GM23338 (cell line): ENCODE data around the gene ZBTB18. TPM values are rescaled to one million over a fixed set of nuclear protein-coding genes. Genes with fewer than 3 reads are reported as not detected.

Experiments used
- ATAC-seq: fragments of 200-7000 bp; cut with Tn5 transposase; 3 replicates; pipeline ENCODE4 v1.9.1; 2020
- DNase-seq: peaks from one replicate; pipeline ENCODE4 v3.0.0-alpha.2; 2015; ENCODE audit warnings: low spot score
- H2AFZ ChIP-seq: fragments of 200-600 bp; sonication (generic); 2 replicates; pipeline ENCODE4 v1.8.0; 2016; ENCODE audit warnings: antibody characterized with exemption, mild to moderate bottlenecking, moderate library complexity
- H3F3A ChIP-seq: fragments of 200-600 bp; sonication (generic); replicated peaks from 2 replicates; pipeline ENCODE4 v1.8.0; 2017; ENCODE audit warnings: antibody characterized with exemption, mixed run types, low read depth
- H3K27ac ChIP-seq: fragments of 200-600 bp; sonication (generic); 2 replicates; pipeline ENCODE4 v1.6.1; 2016; ENCODE audit warnings: low read depth
- H3K27me3 ChIP-seq: fragments of 200-600 bp; sonication (generic); 2 replicates; pipeline ENCODE4 v1.8.0; 2016; ENCODE audit warnings: mild to moderate bottlenecking, mixed run types, moderate library complexity; ENCODE audit not compliant: insufficient read depth
- H3K36me3 ChIP-seq: fragments of 200-600 bp; sonication (generic); 2 replicates; pipeline ENCODE4 v1.8.0; 2016; ENCODE audit warnings: mild to moderate bottlenecking; ENCODE audit not compliant: insufficient read depth
- H3K4me1 ChIP-seq: fragments of 200-600 bp; sonication (generic); 2 replicates; pipeline ENCODE4 v1.8.0; 2016; ENCODE audit warnings: mild to moderate bottlenecking, moderate library complexity; ENCODE audit not compliant: insufficient read depth
- H3K4me2 ChIP-seq: fragments of 200-600 bp; sonication (generic); 2 replicates; pipeline ENCODE4 v1.7.1; 2017; ENCODE audit warnings: mixed run types
- H3K4me3 ChIP-seq: fragments of 200-600 bp; sonication (generic); 2 replicates; pipeline ENCODE4 v1.6.1; 2016; ENCODE audit warnings: mixed run types
- H3K79me2 ChIP-seq: fragments of 200-600 bp; sonication (generic); replicated peaks from 2 replicates; pipeline ENCODE4 v1.8.0; 2017; ENCODE audit warnings: mild to moderate bottlenecking; ENCODE audit not compliant: insufficient read depth
- H3K9me2 ChIP-seq: fragments of 200-600 bp; sonication (generic); 2 replicates; pipeline ENCODE4 v1.8.0; 2017; ENCODE audit not compliant: insufficient read depth
- H4K20me1 ChIP-seq: fragments of 200-600 bp; sonication (generic); replicated peaks from 2 replicates; pipeline ENCODE4 v1.8.0; 2017; ENCODE audit warnings: mild to moderate bottlenecking; ENCODE audit not compliant: insufficient read depth
- H3K27ac Mint-ChIP-seq: 2 replicates; pipeline ENCODE4 v1.8.0; 2020; ENCODE audit warnings: inconsistent platforms, mild to moderate bottlenecking, moderate library complexity, mixed read lengths
- H3K27me3 Mint-ChIP-seq: 3 replicates; pipeline ENCODE4 v1.8.0; 2022; ENCODE audit warnings: low read depth, mild to moderate bottlenecking, moderate library complexity, mixed read lengths, inconsistent platforms; ENCODE audit not compliant: insufficient read depth, poor library complexity
- H3K36me3 Mint-ChIP-seq: 3 replicates; pipeline ENCODE4 v1.8.0; 2021; ENCODE audit warnings: low read depth, mild to moderate bottlenecking, inconsistent platforms, moderate library complexity, mixed read lengths
- H3K4me1 Mint-ChIP-seq: 3 replicates; pipeline ENCODE4 v1.8.0; 2020; ENCODE audit warnings: mild to moderate bottlenecking, inconsistent platforms, mixed read lengths
- H3K4me3 Mint-ChIP-seq: 3 replicates; pipeline ENCODE4 v1.8.0; 2021; ENCODE audit warnings: moderate library complexity, mild to moderate bottlenecking, inconsistent platforms, mixed read lengths
- H3K9me3 Mint-ChIP-seq: 3 replicates; pipeline ENCODE4 v1.8.0; 2020; ENCODE audit warnings: moderate library complexity, mild to moderate bottlenecking, inconsistent platforms, mixed read lengths
- CREB1 ChIP-seq: fragments of 250-450 bp; sonication (Bioruptor Pico); IDR thresholded peaks from 2 replicates; pipeline ENCODE4 v1.5.0; 2020; ENCODE audit warnings: low read depth, mild to moderate bottlenecking, moderate library complexity
- EZH2phosphoT487 ChIP-seq: fragments of 200-600 bp; sonication (generic); IDR thresholded peaks from one replicate; pipeline ENCODE4 v1.8.1; 2018; ENCODE audit warnings: antibody characterized with exemption; ENCODE audit not compliant: unreplicated experiment
- NANOG ChIP-seq: IDR thresholded peaks from 2 replicates; pipeline ENCODE4 v1.6.1; 2016; ENCODE audit warnings: antibody characterized with exemption, borderline replicate concordance
- POLR2AphosphoS5 ChIP-seq: IDR thresholded peaks from 2 replicates; pipeline ENCODE4 v1.6.1; 2016; ENCODE audit warnings: antibody characterized with exemption, low read depth
- REST ChIP-seq: IDR thresholded peaks from one replicate; pipeline ENCODE4 v1.6.1; 2018; ENCODE audit warnings: antibody characterized with exemption; ENCODE audit not compliant: unreplicated experiment
- STAT1 ChIP-seq: IDR thresholded peaks from one replicate; pipeline ENCODE4 v1.6.1; 2016; ENCODE audit warnings: antibody characterized with exemption; ENCODE audit not compliant: unreplicated experiment
- ZNF114 ChIP-seq: fragments of 250-450 bp; sonication (Bioruptor Pico); IDR thresholded peaks from 2 replicates; pipeline ENCODE4 v1.5.0; 2020; ENCODE audit warnings: mild to moderate bottlenecking, moderate library complexity
- ZNF331 ChIP-seq: fragments of 250-450 bp; sonication (Bioruptor Pico); IDR thresholded peaks from 2 replicates; pipeline ENCODE4 v1.5.0; 2020; ENCODE audit warnings: low read depth, mild to moderate bottlenecking, moderate library complexity
- polyA plus RNA-seq: library from polyadenylated mRNA; unstranded; fragments of >200 nt; fragmentation: Nextera tagmentation; extraction: Ambion mirVana; gene quantifications from 2 replicates; pipeline ENCODE4 v1.2.1, GENCODE V29; 2016
- total RNA-seq: library from RNA; depleted of rRNA; stranded (reverse); fragments of >200 nt; shearing (Covaris generic); gene quantifications from 2 replicates; pipeline ENCODE4 v1.2.3, GENCODE V29; 2014
- TF ChIP-seq, protein P1 (sequence below): IDR thresholded peaks from 2 replicates; pipeline ENCODE4 v1.6.1; 2016; ENCODE audit warnings: antibody characterized with exemption
- TF ChIP-seq, protein P2 (sequence below), 2 experiments: fragments of 200-600 bp in 1 of 2; sonication (generic) in 1 of 2; conservative IDR thresholded peaks; 2 replicates each; pipeline versions ENCODE4 v1.5.1 to v1.6.1; 2016 to 2017; ENCODE audit warnings: antibody characterized with exemption in 2 of 2, low read depth in 2 of 2, mild to moderate bottlenecking in 2 of 2, moderate library complexity in 1 of 2

The ZBTB18 gene
- total and polyA plus RNA-seq, 2 experiments from 2014 or later: 5.5 to 12.2 TPM

DNA sequence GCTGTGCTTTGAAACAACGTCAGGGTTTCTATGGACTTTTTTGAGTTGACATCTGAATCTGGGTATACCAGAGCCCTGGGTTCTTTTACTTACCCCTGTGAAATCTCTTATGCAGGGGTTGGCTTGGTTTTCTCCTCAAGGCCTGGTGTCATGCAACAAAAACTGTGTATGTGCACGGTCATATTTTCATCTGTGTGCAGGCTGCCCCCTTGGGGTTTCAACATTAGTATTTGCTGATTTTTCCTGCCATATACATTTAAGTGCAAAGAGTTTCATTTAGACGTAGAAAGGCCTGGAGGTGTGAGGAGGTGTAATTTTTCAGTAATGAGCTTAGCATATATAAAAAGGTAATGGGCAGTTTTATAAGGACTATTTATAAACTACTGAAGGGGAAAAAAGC is 22.0 kb upstream of the ZBTB18 start:
- Histone ChIP-seq H3F3A (no peaks in the 10 kb centered on the region), H3K79me2 (no peaks in the 10 kb centered on the region), H3K4me2 (no peak overlapping the region), H4K20me1 (no peaks in the 10 kb centered on the region), H3K9me2 (no peaks in the 10 kb centered on the region), H3K27ac (no peak overlapping the region), H3K4me3 (no peak overlapping the region), H2AFZ (no peak overlapping the region), H3K27me3 (no peaks in the 10 kb centered on the region), H3K4me1 (no peaks in the 10 kb centered on the region), H3K36me3 (no peaks in the 10 kb centered on the region)
- Mint-ChIP-seq H3K4me1 (no peaks in the 10 kb centered on the region), H3K4me3 (no peak overlapping the region), H3K9me3 (no peaks in the 10 kb centered on the region), H3K27ac (no peak overlapping the region), H3K27me3 (peaks cover 1% of the 10 kb centered on the region), H3K36me3 (no peaks in the 10 kb centered on the region)
- DNase-seq (no peak), ATAC-seq (no peak)
- TF ChIP-seq, protein P1, sequence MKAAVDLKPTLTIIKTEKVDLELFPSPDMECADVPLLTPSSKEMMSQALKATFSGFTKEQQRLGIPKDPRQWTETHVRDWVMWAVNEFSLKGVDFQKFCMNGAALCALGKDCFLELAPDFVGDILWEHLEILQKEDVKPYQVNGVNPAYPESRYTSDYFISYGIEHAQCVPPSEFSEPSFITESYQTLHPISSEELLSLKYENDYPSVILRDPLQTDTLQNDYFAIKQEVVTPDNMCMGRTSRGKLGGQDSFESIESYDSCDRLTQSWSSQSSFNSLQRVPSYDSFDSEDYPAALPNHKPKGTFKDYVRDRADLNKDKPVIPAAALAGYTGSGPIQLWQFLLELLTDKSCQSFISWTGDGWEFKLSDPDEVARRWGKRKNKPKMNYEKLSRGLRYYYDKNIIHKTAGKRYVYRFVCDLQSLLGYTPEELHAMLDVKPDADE: no peak
- TF ChIP-seq, protein P2, sequence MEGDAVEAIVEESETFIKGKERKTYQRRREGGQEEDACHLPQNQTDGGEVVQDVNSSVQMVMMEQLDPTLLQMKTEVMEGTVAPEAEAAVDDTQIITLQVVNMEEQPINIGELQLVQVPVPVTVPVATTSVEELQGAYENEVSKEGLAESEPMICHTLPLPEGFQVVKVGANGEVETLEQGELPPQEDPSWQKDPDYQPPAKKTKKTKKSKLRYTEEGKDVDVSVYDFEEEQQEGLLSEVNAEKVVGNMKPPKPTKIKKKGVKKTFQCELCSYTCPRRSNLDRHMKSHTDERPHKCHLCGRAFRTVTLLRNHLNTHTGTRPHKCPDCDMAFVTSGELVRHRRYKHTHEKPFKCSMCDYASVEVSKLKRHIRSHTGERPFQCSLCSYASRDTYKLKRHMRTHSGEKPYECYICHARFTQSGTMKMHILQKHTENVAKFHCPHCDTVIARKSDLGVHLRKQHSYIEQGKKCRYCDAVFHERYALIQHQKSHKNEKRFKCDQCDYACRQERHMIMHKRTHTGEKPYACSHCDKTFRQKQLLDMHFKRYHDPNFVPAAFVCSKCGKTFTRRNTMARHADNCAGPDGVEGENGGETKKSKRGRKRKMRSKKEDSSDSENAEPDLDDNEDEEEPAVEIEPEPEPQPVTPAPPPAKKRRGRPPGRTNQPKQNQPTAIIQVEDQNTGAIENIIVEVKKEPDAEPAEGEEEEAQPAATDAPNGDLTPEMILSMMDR (conservative IDR thresholded peaks at IDR 0.05; ENCODE audit: low read depth in 2 of 2): 0 out of 4 replicates have a peak, but pooled peaks of 1 of the 2 experiments have one; percentile 4
- TF ChIP-seq CREB1: no peak
- TF ChIP-seq NANOG: no peak

GRCh38 chr1:244030481-244031040 is 20.5 kb upstream of the ZBTB18 start:
- H4K20me1 ChIP-seq: no peaks in the 10 kb centered on the region
- Mint-ChIP-seq H3K4me1 (no peaks in the 10 kb centered on the region), H3K4me3 (no peak overlapping the region), H3K27me3 (peaks cover 1% of the 10 kb centered on the region), H3K36me3 (no peaks in the 10 kb centered on the region), H3K9me3 (no peaks in the 10 kb centered on the region), H3K27ac (no peak overlapping the region)
- H3K27me3 ChIP-seq: no peaks in the 10 kb centered on the region
- no peaks in the 10 kb centered on the region for H3K9me2 ChIP-seq
- TF ChIP-seq STAT1: no peak
- TF ChIP-seq CREB1: no peak
- TF ChIP-seq, protein P1: no peak
- no peak for TF ChIP-seq ZNF331 (CRISPR knock-in tag)
- TF ChIP-seq REST: no peak
- no peak for TF ChIP-seq EZH2phosphoT487
- TF ChIP-seq, protein P2 (conservative IDR thresholded peaks at IDR 0.05; ENCODE audit: low read depth in 2 of 2): no peak
- TF ChIP-seq ZNF114 (CRISPR knock-in tag): no peak
- no peak for TF ChIP-seq POLR2AphosphoS5
- no peak for TF ChIP-seq NANOG
- no peak overlapping the region for H3K4me2 ChIP-seq
- DNase-seq: no peak
- no peak for ATAC-seq
- H3F3A ChIP-seq: no peaks in the 10 kb centered on the region
- H2AFZ ChIP-seq: peak overlapping the region; percentile 20; the same call in 1 of the 2 replicates
- no peak overlapping the region for H3K27ac ChIP-seq
- H3K4me1 ChIP-seq: no peaks in the 10 kb centered on the region
- H3K79me2 ChIP-seq: no peaks in the 10 kb centered on the region
- no peak overlapping the region for H3K4me3 ChIP-seq
- H3K36me3 ChIP-seq: no peaks in the 10 kb centered on the region
